CD4-positive, alpha-beta T cell (primary cell): ENCODE measurements around the gene RASIP1. TPM values are rescaled to one million over a fixed set of nuclear protein-coding genes. Genes with fewer than 3 reads are reported as not detected.
A peak's percentile ranks its signal among the peaks of the same experiment; 100 is the strongest.

Source experiments
- ATAC-seq: fragments of 200-7000 bp; cut with Tn5 transposase; one replicate; pipeline ENCODE4 v1.10.0; 2022; ENCODE audit warnings: mild to moderate bottlenecking; ENCODE audit not compliant: poor library complexity
- CTCF ChIA-PET: fragments of 350-600 bp; sonication (Branson Sonifier 250); formaldehyde crosslinking; loops from one replicate; lab custom pipeline; 2021; ENCODE audit warnings: antibody characterized with exemption, inconsistent platforms; lab: Charles Lee
- POLR2A ChIA-PET: fragments of 350-600 bp; sonication (Branson Sonifier 250); formaldehyde crosslinking; loops from one replicate; lab custom pipeline; 2021; ENCODE audit warnings: antibody characterized with exemption, inconsistent platforms; lab: Charles Lee
- DNase-seq, 14 experiments: peaks; one replicate each; pipeline ENCODE4 v3.0.0-alpha.2; 2013 to 2020; ENCODE audit warnings: mixed read lengths in 2 of 14
- H3K27ac ChIP-seq, 2 donors: one replicate each; pipeline versions ENCODE4 v1.5.1 to v1.7.0; 2013; ENCODE audit warnings: low read length in 2 of 2, low read depth in 1 of 2, mild to moderate bottlenecking in 1 of 2
- H3K27me3 ChIP-seq, 2 experiments: 1 replicate in 1 of 2; 2 replicates in 1 of 2; pipeline versions ENCODE4 v1.6.1 to v1.7.0; 2013; ENCODE audit warnings: low read length in 2 of 2, control low read depth in 1 of 2, mild to moderate bottlenecking in 1 of 2, moderate library complexity in 1 of 2; ENCODE audit not compliant: insufficient read depth in 2 of 2, control insufficient read depth in 1 of 2
- H3K36me3 ChIP-seq: one replicate; pipeline ENCODE4 v1.6.1; 2013; ENCODE audit warnings: low read length, control low read depth; ENCODE audit not compliant: insufficient read depth
- H3K4me1 ChIP-seq: one replicate; pipeline ENCODE4 v1.6.1; 2013; ENCODE audit warnings: low read length, control low read depth; ENCODE audit not compliant: insufficient read depth
- H3K4me3 ChIP-seq: one replicate; pipeline ENCODE4 v1.5.1; 2013; ENCODE audit warnings: mild to moderate bottlenecking, low read length, moderate library complexity
- H3K9me3 ChIP-seq, 2 experiments: 1 replicate in 1 of 2; 2 replicates in 1 of 2; pipeline versions ENCODE4 v1.6.1 to v1.7.0; 2013; ENCODE audit warnings: low read length in 2 of 2, mild to moderate bottlenecking in 2 of 2, control low read depth in 1 of 2, moderate library complexity in 1 of 2; ENCODE audit not compliant: control insufficient read depth in 1 of 2, insufficient read depth in 1 of 2
- H3K27ac Mint-ChIP-seq: one replicate; pipeline ENCODE4 v1.8.0; 2020; ENCODE audit warnings: mixed read lengths
- H3K27me3 Mint-ChIP-seq: one replicate; pipeline ENCODE4 v1.8.0; 2021; ENCODE audit warnings: mixed read lengths
- H3K36me3 Mint-ChIP-seq: one replicate; pipeline ENCODE4 v1.8.0; 2021; ENCODE audit warnings: low read depth, mixed read lengths
- H3K4me1 Mint-ChIP-seq: one replicate; pipeline ENCODE4 v1.8.0; 2021; ENCODE audit warnings: low read depth, mixed read lengths
- H3K4me3 Mint-ChIP-seq: one replicate; pipeline ENCODE4 v1.8.0; 2020; ENCODE audit warnings: mild to moderate bottlenecking, mixed read lengths
- H3K9me3 Mint-ChIP-seq: one replicate; pipeline ENCODE4 v1.8.0; 2020; ENCODE audit warnings: mixed read lengths
- CTCF ChIP-seq: fragments of 200-600 bp; IDR thresholded peaks from one replicate; pipeline ENCODE4 v1.8.0; 2022; ENCODE audit warnings: antibody characterized with exemption, mild to moderate bottlenecking
- intact Hi-C, 2 experiments: fragments of 100-400 bp; cut with DNase I in 1 of 2; cut with micrococcal nuclease in 1 of 2; formaldehyde crosslinking; loops; one replicate each; pipeline versions ENCODE4 v1.15.1 to v1.9.0; 2023 to 2025; cut with DNase I, micrococcal nuclease
- total RNA-seq, 174 experiments: library from RNA in 2 of 174; stranded (reverse) in 2 of 174; gene quantifications; one replicate each; pipeline ENCODE4 v1.2.3 and lab custom pipeline; 2021 to 2026

Gene RASIP1
- total RNA-seq, 2 experiments from 2014 or later: 0.55 to 0.56 TPM

- Mint-ChIP-seq H3K27me3 (peaks cover 15% of the 10 kb centered on the region), H3K36me3 (no peaks in the 10 kb centered on the region), H3K4me1 (peaks cover 29% of the 10 kb centered on the region), H3K27ac (no peak overlapping the region), H3K9me3 (no peaks in the 10 kb centered on the region), H3K4me3 (no peak overlapping the region)
- ATAC-seq (no peak), DNase-seq (no peak)
- intact Hi-C loops: no loop called here
- POLR2A ChIA-PET: interaction anchor here (0.7 kb wide), 1 partner anchor 57 kb away, joined by 3 read pairs; no protein-coding TSS in a partner anchor
- Histone ChIP-seq H3K9me3 (peaks cover 0 to 10% of the 10 kb centered on the region in 2 experiments), H3K4me3 (no peak overlapping the region), H3K27ac (no peak overlapping the region), H3K27me3 (peaks cover 12 to 25% of the 10 kb centered on the region in 2 experiments), H3K4me1 (peaks cover 43% of the 10 kb centered on the region), H3K36me3 (no peaks in the 10 kb centered on the region)
- CTCF ChIA-PET: no interaction called here
- no peak for TF ChIP-seq CTCF
Measured at GRCh38 chr19:48742096-48742495, 1.7 kb upstream of the RASIP1 start.

GRCh38 chr19:48741129-48741999 lies 954 bp upstream of the RASIP1 start:
- Histone ChIP-seq H3K27me3 (peaks cover 11 to 21% of the 10 kb centered on the region in 2 experiments), H3K4me1 (peaks cover 37% of the 10 kb centered on the region), H3K9me3 (peaks cover 0 to 10% of the 10 kb centered on the region in 2 experiments), H3K27ac (no peak overlapping the region), H3K4me3 (no peak overlapping the region), H3K36me3 (no peaks in the 10 kb centered on the region)
- ATAC-seq: no peak
- TF ChIP-seq CTCF: no peak
- Mint-ChIP-seq H3K9me3 (no peaks in the 10 kb centered on the region), H3K36me3 (no peaks in the 10 kb centered on the region), H3K27me3 (peaks cover 15% of the 10 kb centered on the region), H3K4me3 (peak overlapping the region; percentile 58), H3K4me1 (peaks cover 28% of the 10 kb centered on the region), H3K27ac (no peak overlapping the region)
- POLR2A ChIA-PET: interaction anchor here (0.7 kb wide), 1 partner anchor 57 kb away, joined by 3 read pairs; no protein-coding TSS in a partner anchor
- CTCF ChIA-PET: no interaction called here
- intact Hi-C loops: no loop called here
- peak in 6 of 14 experiments; percentile 23 to 65 (median 30) for DNase-seq

- DNase-seq: peak in 2 of 14 experiments; percentile 35
- no peaks in the 10 kb centered on the region for H3K36me3 ChIP-seq
- TF ChIP-seq CTCF: no peak
- H3K9me3 ChIP-seq: peaks cover 0 to 10% of the 10 kb centered on the region in 2 experiments
- no peak overlapping the region for H3K27ac ChIP-seq
- peaks cover 0 to 12% of the 10 kb centered on the region in 2 experiments for H3K27me3 ChIP-seq
- Mint-ChIP-seq H3K9me3 (no peaks in the 10 kb centered on the region), H3K4me3 (peak overlapping the region; percentile 15), H3K36me3 (no peaks in the 10 kb centered on the region), H3K27ac (no peak overlapping the region), H3K27me3 (no peaks in the 10 kb centered on the region), H3K4me1 (peaks cover 20% of the 10 kb centered on the region)
- ChIA-PET CTCF (interaction anchor here (0.7 to 2.1 kb wide), 12 partner anchors 8 to 358 kb away, joined by 3 to 19 read pairs (median 3); partner anchors contain the start of genes CA11, FTL, GYS1 and IZUMO1), POLR2A (interaction anchor here (0.7 to 2.2 kb wide), 14 partner anchors 8 to 377 kb away, joined by 3 to 25 read pairs (median 3); partner anchors contain the start of genes CA11, DBP, FUT1 and FUT2)
- H3K4me3 ChIP-seq: peak overlapping the region; percentile 20
- peaks cover 32% of the 10 kb centered on the region for H3K4me1 ChIP-seq
- ATAC-seq: no peak
- intact Hi-C loops: loop anchor here in 1 of 2 experiments (2.0 kb wide), 1 partner anchor 19 kb away; no protein-coding TSS in a partner anchor
Measured at GRCh38 chr19:48739404-48740163, 826 bp downstream of the RASIP1 start.
